Hematopoietic multipotent progenitor cell (in vitro differentiated cells): ENCODE measurements around the gene XRN2. TPM values are rescaled to one million over a fixed set of nuclear protein-coding genes. Genes with fewer than 3 reads are reported as not detected.

Experiments
- DNase-seq, 3 donors: peaks; one replicate each; pipeline ENCODE4 v3.0.0-alpha.2; 2011 to 2015; ENCODE audit warnings: low read depth in 2 of 3, low spot score in 2 of 3
- total RNA-seq: library from RNA; depleted of rRNA; stranded (reverse); fragments of >200 nt; gene quantifications from one replicate; pipeline ENCODE4 v1.2.3, GENCODE V29; 2012

The XRN2 gene
- total RNA-seq, 1 donor, result 46.6 TPM

DNA sequence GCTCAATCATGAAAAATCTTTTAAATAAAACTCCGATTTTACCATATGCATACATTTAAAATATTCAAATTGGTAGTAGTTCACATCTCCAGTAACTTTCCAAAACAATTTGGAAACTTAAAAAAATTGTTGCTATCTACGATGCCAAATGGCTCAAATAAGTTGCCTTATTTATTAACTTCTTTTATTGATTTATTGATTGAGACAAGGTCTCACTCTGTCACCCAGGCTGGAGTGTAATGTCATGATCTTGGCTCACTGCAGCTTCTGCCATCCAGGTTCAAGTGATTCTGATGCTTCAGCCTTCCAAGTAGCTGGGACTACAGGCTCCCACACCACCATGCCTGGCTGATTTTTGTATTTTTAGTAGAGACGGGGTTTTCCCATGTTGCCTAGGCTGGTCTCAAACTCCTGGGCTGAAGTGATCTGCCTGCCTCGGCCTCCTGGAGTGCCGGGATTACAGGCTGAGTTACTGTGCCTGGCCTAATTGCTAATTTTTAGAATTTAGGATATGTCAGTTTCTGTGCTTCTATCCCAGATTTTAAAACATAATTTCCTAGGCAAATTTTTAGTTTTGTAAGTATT, 81.3 kb downstream of the XRN2 start:
- no peak for DNase-seq

- no peak for DNase-seq
Observed at GRCh38 chr20:21386111-21386510, 83.0 kb downstream of the XRN2 start.

GRCh38 chr20:21387528-21387927, 84.4 kb downstream of the XRN2 start:
- no peak for DNase-seq

DNA sequence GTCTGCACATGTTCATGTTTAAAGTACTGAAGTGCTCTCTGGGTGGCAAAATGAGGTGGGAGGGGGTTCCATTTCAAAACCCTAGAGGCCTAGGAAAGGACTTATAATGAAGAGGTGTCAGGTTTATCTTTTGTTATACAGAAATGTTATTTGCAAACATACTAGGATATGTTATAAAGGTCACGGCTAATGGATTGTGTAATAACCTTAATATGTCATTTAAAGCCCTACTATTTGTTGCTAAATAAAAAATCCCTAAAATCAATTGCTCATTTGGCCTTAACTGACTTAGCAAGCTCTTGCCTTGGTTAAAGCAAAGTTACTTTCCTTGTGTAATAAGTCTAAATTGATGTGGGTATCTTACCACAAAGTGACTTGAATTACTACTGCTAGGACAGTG, 85.4 kb downstream of the XRN2 start:
- DNase-seq, result no peak

DNA sequence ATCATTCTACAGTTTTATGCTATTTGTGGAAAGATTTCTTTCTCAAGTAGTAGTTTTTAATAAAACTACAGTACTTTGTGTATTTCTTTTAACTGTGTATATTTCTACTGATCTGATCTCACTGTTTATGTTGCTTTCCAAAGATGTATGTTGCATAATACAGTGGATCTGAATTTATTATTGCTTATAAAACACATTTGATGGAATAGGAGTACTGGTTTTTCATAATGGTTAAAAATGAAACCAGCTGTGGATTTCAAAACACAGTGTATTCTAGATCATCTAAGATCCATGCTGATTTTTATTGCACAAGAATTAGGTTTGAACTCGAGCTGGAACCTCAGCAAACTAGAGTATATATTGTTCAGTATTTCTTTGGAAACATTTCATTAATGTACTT, 86.2 kb downstream of the XRN2 start:
- no peak for DNase-seq

GRCh38 chr20:21390768-21391167, 87.6 kb downstream of the XRN2 start:
- DNase-seq, result no peak

DNA sequence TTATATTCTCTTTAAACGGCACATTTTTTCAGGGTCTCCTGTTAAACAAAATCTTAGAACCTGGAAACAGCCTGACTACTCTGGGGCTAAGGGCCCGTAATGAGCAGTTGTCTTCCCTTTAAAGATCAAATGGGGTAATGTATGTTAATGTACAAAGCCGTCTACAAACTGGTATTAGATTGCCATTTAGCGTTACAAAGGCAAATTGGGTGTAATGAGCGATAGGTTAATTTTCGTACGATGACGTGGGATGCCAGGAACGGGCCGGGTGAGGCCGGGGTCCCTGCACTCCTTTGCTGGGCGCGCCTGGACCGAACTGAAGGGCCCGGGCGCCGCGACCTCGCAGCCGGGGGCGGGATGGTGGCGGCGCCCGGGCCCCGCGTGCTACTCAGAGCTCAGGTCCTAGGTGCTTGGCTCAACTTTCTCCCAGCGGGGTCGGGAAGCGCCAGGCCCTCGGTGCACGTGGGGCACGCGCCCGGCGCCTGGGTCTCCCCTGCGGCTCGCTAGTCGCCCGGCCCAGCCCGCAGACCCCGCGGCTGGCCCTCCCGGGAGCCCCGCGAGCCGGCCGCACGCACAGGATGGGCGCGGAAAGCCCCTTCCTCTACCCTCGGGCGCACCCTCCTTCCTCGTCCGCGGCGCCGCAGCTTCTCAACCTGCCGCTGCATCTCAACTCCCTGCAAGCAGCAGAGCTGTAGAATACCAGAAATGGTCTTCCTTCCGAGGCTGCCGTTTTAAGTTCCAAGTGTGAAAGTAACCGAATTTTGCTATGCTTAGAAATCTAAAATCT, 88.2 kb downstream of the XRN2 start:
- DNase-seq, result peak in 2 of 3 donors; percentile 32 to 38

- DNase-seq, result peak in 1 of 3 donors; percentile 37
Observed at GRCh38 chr20:21391972-21392352, 88.8 kb downstream of the XRN2 start.

GRCh38 chr20:21393166-21393565, 90.0 kb downstream of the XRN2 start:
- no peak for DNase-seq

GRCh38 chr20:21393816-21394519, 90.8 kb downstream of the XRN2 start:
- peak in 1 of 3 donors; percentile 44 for DNase-seq

GRCh38 chr20:21394551-21394950, 91.4 kb downstream of the XRN2 start:
- no peak for DNase-seq

DNA sequence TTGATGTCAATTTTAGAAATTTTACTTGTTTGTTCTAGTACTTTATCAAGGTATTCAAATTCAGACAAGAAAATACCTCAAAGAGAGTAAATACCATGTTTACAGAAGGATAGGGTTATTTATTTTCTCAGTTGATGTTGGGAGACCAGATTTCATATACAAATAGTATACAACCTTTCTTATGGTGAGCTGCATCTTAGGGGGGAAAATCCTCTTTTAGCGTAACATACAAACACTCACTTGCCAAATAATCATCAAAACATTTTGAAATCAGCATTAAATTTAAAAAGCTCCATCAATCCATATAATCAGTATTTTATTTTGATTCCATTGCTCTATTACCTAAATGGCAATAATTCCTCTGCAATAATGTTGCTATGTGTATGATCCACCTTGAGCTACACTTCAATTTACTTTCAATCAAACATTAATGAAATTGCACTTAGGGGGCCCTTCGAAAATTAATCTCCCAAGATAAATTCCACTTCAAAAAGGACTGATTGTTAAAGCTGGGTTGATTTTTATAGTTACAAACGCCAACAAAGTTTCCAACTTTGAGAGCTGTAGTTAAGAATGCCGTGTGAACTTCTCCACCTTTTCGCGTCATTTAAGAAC, 92.0 kb downstream of the XRN2 start:
- peak in 2 of 3 donors; percentile 34 to 48 for DNase-seq

DNA sequence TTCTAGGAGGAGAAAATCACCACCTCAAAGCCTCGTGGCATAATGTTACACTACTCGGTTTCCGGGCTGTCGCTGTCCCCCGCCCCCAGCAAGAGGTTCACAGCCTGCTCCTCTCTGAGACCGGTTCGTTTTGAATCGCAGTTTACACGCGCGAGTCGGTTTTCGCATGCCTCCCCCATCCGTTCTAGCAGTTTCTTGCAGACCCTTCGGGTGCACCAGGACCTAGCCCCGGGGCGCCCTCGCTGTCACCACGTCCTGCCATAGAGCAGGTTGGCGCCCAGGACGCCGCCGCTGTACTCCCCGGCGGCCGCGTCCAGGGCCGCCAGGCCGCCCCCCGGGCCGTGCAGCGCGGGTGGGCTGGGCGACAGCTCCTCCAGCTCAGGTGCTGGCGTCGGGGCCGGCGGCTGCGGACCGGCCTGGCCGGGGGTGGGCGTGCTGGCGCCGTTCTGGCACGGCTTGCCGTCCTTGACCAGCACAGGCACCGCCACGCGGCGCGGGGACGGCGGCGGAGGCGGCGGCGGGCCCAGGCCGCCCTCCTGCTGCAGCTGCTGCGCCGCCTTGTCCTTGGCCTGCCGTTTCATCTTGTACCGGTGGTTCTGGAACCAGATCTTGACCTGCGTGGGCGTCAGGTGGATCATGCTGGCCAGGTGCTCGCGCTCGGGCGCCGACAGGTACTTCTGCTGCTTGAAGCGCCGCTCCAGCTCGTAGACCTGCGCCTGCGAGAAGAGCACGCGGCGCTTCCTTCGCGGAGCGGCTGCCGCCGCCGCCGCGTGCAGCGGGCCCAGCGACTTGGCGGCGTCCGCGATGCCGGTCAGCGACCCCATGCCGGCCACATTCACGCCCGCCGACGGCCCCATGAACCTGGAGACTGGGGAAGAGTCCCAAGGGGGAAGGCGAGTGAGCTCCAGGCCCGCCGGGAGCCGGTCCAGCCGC, 92.8 kb downstream of the XRN2 start:
- peak in 2 of 3 donors; percentile 35 to 41 for DNase-seq

- peak in 2 of 3 donors; percentile 22 to 29 for DNase-seq
Observed at GRCh38 chr20:21396599-21397340, 93.6 kb downstream of the XRN2 start.

- DNase-seq, result peak in 1 of 3 donors; percentile 10
Observed at GRCh38 chr20:21397341-21398108, 94.4 kb downstream of the XRN2 start, which contains the start of gene NKX2-4. Gene NKX2-4 (minus strand): TSS chr20:21397526. CDS start chr20:21397399, 127 bp downstream.

GRCh38 chr20:21398109-21399004, 95.2 kb downstream of the XRN2 start:
- DNase-seq, result peak in 2 of 3 donors; percentile 30 to 55

DNA sequence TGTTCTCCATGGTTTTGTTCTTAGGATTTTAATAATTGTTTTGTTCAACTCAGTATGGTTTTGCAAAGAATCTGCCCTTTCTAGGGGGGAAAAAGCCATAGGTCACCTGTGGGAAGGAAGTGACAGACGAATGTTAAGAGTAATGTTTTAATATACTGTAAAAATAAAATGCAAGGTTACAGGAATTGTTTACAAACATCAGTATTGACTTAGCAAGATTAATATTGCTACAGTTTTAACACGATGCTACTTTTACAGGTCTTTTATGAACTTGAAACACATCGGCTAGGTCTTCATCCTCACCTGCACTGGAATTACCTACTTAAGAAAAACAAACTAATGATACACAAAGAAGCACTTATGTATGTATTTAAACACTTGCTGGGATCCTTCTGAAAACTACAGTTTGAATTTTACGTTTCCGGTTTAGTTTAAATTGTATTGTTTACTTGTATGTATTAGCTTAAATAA, 95.9 kb downstream of the XRN2 start:
- peak in 1 of 3 donors; percentile 36 for DNase-seq
